SK-N-MC (cell line): ENCODE measurements around the gene UMAD1.

Experiments used
- EZH2 ChIP-seq: fragments of 200-600 bp; sonication (generic); IDR thresholded peaks from one replicate; pipeline ENCODE4 v1.6.1; 2017; ENCODE audit warnings: antibody characterized with exemption
- FOXP2 ChIP-seq: optimal IDR thresholded peaks from 2 replicates; pipeline ENCODE3; 2011; ENCODE audit warnings: mild to moderate bottlenecking, moderate library complexity; ENCODE audit not compliant: insufficient read depth; ENCODE audit errors: extremely low read length, control extremely low read depth
- POLR2AphosphoS5 ChIP-seq: IDR thresholded peaks from 2 replicates; pipeline ENCODE4 v1.6.1; 2012; ENCODE audit warnings: mild to moderate bottlenecking, low read depth, low read length, borderline replicate concordance

DNA sequence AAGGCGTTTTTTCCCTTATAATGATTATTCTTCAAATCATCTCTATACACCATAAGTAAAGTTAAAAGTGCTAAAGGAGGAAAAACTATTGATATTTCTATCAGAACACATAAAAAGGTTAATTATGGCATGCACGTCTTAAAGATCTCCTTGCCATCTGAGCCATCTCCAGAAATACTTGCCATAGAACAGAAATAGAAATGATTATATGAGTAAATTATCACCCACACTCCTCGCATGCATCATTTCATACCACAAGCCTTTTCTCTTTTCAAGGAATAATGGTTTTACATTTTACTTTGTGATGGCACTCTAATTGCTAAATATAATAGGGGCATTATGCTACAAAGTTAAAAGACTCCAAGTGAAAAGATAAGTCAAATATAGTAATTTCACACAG lies 272.4 kb downstream of the UMAD1 start:
- TF ChIP-seq EZH2 (no peak), POLR2AphosphoS5 (no peak), FOXP2 (no peak)
